ENCODE measurements around the gene RNLS.

The RNLS gene

DNA sequence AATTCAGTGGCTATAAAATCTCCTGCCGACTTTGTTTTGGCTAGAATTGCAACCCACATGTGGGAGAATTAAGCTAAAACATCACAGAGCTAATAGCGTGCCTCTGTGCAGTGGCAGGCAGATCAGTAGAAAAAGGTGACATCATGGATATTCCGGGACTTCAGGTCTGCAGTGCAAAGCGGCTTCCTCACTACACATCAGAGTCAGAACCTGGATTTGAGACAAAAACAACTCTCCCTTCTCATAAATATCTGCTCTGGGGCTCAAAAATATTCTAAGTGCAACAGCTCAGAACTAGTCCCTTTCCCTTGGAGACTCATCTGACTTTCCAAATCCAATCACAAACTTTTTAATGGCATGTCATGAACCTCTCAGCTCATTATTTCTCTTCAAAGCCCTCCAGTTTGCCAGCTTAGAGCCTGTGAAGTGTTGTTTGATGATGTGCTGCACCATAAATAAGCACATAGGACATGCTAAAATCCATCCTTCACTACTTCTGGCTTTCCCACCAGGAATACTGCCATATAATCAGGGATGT is 337.1 kb downstream of the RNLS start:
- DNase-seq: no peak

GRCh38 chr10:88244781-88245625 is 338.1 kb downstream of the RNLS start:
- no peak for DNase-seq

DNA sequence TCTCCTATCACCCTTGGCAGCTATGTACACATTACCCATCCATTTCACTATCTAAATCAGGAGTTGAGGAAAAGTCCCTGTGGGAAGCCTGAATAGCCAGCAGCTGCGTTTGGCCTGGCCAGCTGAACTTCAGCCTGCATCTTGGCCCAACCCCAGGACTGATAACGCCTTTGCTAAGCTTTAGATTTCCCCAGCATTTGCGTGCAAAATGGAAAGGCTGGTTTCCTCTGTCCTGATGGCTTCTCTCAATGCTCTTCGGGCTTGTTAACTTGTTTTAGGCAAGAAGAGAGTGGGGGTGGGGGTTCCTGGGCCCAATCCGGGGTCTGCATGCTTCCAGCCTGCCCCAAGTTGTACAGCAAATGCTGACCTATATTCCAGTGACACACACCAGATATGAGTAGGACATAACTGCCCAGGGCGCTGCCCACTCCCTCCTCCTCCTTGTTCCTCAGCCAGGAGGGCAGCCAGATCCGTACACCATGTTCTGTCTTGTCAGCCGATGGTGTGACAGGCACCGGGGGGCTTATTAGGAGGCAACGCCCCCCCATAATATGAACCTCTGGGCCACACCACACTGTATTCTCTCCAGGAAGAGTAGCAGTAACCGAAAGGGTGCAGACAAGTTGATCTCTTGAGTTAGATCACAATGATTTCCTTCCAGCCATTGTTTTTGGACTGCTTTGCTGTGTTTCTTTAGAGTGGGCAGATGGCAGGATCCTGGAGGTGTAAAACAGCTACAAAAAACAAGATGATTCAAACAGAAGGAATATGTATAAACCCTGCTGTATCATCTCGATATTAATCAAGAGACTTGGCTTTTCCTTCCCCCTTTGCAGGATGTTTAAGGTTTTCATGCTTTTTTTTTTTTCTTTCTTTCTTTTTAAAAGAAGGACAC is 339.0 kb downstream of the RNLS start:
- DNase-seq: no peak

GRCh38 chr10:88243202-88243744 is 339.8 kb downstream of the RNLS start:
- no peak for DNase-seq

GRCh38 chr10:88241501-88241900 is 341.6 kb downstream of the RNLS start:
- no peak for DNase-seq

DNA sequence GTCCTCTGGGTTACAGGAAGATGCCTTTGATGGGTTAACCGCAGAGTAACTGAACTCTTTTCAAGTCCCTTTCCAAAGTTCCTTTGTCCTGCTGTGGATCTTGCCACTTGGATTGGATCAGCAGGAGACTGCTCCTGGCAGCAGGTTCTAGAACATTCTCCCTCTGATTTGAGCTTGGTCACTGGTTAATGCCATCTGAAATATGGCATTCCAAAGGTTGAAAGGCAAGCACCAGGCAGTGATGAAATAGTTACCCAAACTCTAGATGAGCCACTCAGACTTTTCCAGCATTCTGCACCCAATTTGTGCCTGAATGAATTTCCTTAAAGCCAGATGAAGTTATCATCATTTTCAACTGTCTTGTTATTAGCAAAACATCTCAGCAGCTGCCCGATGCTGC is 343.9 kb downstream of the RNLS start:
- DNase-seq: no peak

DNA sequence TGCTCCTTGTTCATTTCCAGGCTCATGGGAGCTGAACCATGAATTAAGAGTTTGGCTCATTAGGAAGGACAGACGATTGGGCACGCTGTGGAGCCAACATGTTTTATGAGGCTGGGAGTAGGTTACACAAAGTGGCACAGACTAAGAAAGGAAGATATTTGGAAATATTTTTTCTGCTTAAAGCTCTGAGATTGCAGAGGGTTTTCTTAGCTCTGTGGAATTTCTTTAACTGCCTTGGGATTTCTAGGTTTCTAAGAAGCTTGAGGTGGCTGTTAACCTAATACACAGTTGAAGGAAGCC is 344.6 kb downstream of the RNLS start:
- DNase-seq: no peak

GRCh38 chr10:88237896-88238614 is 345.1 kb downstream of the RNLS start:
- DNase-seq: no peak

DNA sequence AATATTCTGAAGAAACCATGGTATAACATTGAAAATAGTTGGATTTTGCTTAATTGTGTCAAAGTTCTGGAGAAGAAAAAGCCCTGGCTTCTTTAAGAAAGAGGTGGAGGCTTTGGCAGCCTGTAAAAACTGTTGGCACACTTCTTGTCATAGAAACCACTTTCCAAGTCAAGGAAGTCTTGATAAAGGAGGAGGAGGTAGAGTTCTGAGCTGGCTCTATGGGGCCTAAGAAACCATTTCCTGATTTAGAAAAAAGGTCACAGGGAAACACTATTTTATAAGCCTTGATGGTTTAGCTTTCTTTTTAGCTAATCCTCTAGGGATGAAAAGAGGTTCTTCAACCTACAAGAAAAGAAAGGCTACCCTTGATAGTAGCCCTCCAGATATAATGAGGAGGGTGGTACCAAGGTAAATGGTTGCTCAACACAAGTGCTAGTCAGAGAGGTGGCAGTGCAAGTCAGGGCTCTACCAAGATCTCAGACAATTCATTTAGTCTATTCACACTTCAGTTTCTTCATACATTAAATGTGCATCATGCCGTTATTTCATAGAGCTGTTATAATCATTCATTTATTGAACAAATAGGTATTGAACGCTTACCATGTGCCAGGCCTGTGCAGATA is 346.9 kb downstream of the RNLS start:
- no peak for DNase-seq

DNA sequence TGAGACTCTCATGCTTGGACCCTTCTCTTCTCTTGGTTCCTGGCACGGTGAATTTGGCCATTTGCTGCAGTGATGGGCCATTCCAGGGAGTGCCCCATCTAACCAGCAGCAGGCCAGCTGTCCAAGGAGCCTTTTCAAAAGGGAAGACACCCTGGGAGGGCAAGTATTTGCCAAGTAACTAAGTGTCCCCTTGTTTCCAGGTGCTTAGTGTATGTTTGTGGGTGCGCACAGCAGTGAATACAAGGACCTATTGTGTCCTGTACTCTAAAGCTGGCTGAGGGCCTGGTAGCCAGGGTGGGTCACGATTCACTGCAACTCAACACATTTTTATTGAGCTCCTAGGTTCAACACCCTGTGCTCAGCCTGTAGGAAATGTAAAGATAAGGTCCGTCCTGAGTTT is 348.8 kb downstream of the RNLS start:
- no peak for DNase-seq

DNA sequence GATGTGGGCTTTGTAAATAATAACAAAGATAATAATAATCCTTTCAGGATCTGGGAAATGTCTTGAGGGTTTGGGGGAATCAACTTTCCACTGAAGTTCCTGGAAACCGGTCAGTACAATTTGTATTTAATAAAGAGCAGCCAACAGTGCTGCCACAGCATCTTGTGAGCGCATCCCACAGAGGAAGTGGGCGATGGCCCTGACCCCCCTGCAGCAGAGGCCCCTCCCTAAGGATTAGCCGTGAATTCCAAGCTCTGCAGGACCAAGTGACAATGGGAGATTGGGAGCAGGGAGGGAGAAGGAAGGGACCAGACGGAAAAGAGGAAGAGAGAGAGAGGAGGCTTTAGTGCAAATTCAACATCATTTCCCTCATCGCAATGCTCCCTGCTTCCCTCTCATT is 349.2 kb downstream of the RNLS start:
- no peak for DNase-seq

DNA sequence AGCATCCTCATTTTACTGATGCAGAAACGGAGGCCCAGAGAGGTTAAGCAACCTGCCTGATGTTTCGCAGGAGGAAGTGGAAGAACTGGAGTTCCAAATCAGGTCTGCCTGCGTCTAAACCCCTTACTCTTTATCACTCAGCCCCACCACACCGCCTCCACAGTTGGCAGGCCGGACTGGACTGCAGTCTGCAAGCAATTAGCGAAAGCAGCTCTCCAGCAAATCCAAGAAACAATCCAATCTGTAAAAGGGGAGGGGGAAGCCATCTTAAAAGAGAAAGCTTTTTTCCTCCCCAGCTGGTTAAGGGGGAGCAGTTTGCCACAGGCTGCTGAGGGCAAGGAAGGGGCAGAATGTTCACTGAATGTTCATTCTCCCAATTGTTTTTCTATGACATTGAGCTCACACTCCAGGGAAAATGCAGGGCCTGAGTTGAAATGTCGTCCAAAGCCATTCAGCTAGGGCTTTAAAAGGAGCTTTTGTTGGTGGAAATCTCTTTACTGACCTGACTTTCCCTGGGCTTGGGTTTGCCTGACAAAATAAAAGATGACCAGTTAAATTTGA is 350.1 kb downstream of the RNLS start:
- no peak for DNase-seq

- no peak for DNase-seq
Observed at GRCh38 chr10:88232029-88232895, 350.9 kb downstream of the RNLS start.

DNA sequence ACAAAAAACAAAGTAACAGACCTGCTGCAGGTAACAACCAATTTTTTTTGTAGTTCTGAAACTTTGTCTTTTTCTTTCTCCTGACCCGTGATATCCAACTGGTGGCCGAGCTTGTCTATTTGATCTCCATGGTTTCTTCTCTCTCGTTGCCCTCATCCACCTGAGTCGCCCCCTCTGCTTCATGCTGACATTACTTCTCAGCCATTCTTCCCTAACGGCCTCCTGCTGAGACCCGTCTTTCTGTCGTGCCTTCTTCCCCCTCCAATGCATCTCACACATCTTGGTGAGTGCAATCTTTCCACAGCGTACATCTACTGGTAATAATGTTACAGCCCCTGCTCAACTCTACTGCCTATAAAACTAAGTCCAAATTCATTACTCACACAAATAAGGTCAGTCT is 352.9 kb downstream of the RNLS start:
- no peak for DNase-seq

DNA sequence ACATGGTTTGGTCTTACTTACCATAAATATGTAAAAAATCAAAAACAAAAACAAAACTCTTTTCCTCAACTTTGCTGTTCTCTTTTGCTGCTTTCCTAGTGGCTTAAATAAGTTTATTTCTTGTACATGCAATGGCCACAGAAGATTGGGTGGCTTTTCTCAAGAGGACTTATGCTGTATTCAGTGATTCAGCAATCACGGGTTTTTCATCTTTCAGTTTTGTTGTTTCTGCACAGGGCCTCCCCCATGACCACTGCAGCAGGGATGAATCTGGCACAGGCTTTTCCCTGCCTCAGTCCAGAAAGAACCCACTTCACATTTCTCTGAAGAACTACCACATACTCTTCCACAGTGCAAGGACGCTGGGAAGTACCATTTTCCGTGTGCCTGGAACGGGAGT is 355.0 kb downstream of the RNLS start:
- DNase-seq: no peak

- DNase-seq: no peak
Observed at GRCh38 chr10:88227342-88228018, 355.6 kb downstream of the RNLS start.

DNA sequence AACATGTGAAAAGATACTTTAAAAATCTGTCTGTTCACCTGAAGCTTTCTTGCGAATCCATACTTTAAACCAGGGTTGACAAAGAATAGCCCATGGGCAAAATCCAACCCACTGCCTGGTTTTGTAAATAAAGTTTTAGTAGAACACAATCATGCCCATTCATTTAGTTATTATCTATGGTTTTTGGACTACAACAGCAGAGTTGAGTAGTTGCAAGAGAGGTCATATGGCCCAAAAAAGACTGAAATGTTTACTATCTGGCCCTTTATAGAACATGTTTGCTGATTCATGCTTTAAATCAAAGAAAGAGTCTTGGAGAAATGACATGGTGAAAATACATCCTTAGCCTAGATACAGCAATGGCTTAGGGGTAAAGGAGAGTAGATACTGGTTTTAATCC is 356.2 kb downstream of the RNLS start:
- no peak for DNase-seq

DNA sequence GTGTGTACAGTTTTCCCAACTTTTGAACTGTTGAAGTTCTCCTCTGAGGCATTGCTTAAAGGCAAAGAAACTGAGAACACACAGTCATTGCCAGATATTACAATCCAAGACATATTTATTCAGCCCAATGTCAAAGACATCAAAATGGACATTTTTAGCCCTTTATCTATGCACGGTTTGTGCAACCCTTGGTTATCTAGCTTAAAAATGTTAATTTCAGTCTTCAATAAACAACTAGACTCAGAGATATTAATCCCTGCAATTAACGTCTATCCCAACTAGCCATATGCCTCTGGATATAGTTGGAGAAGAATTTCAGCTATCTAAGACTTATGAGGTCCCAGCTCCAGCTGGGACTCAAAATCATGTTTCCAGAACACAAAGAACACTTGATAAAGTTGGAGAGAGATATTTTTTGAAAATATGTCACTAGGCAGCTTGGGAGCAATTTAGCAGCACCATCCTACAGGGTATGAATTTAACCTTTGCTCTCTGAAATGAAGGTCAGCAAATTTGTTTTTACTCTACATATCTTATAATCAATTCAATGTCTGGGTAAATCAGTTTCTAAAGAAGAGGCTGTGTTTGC is 357.0 kb downstream of the RNLS start:
- no peak for DNase-seq

All from activated CD4-positive, CD25-positive, alpha-beta regulatory T cell (primary cell).